Testis (tissue), 2 donors: ENCODE data around the gene STYK1.

ENCODE experiments used
- POLR2A ChIP-seq: fragments of 450-650 bp; IDR thresholded peaks from one replicate; pipeline ENCODE4 v1.6.1; 2017; ENCODE audit warnings: antibody characterized with exemption, mild to moderate bottlenecking, moderate library complexity
- TF ChIP-seq, protein P1 (sequence below), 3 experiments: fragments of 450-650 bp in 2 of 3; fragments of 200-600 bp in 1 of 3; sonication (generic) in 1 of 3; IDR thresholded peaks; one replicate each; pipeline ENCODE4 v1.5.1; 2016 to 2019; ENCODE audit warnings: antibody characterized with exemption in 3 of 3, mild to moderate bottlenecking in 2 of 3, moderate library complexity in 1 of 3

DNA sequence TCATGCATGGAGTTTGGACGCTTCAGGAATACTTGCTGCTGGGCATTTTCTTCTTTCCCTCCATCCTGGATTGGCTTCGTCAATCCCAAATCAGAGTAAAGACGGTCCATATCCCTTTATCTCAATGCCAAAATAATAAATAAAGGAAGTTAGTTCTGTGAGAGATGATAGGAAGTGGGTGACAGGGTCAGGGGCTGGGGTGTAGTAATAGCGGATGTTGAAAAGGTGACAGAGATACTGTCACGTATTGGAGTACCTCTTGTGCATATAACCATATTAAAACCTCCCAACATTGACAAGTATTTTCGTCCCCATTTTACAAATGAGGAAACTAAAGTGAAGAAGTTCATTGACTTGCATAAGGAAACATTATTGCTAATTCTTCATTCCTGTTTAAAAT, 72.9 kb downstream of the STYK1 start:
- TF ChIP-seq, protein P1, sequence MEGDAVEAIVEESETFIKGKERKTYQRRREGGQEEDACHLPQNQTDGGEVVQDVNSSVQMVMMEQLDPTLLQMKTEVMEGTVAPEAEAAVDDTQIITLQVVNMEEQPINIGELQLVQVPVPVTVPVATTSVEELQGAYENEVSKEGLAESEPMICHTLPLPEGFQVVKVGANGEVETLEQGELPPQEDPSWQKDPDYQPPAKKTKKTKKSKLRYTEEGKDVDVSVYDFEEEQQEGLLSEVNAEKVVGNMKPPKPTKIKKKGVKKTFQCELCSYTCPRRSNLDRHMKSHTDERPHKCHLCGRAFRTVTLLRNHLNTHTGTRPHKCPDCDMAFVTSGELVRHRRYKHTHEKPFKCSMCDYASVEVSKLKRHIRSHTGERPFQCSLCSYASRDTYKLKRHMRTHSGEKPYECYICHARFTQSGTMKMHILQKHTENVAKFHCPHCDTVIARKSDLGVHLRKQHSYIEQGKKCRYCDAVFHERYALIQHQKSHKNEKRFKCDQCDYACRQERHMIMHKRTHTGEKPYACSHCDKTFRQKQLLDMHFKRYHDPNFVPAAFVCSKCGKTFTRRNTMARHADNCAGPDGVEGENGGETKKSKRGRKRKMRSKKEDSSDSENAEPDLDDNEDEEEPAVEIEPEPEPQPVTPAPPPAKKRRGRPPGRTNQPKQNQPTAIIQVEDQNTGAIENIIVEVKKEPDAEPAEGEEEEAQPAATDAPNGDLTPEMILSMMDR (IDR thresholded peaks at IDR 0.05) = no peak
- TF ChIP-seq POLR2A = no peak
